Body of pancreas (tissue), 4 donors: ENCODE data around the gene PRKCB.

Source experiments
- POLR2A ChIP-seq, 3 donors: fragments of 450-650 bp; IDR thresholded peaks; one replicate each; pipeline ENCODE4 v1.6.1; 2016; ENCODE audit warnings: antibody characterized with exemption in 3 of 3, mild to moderate bottlenecking in 2 of 3
- TF ChIP-seq, protein P1 (sequence below), 7 experiments: fragments of 450-650 bp in 4 of 7; fragments of 200-600 bp in 3 of 7; sonication (generic) in 3 of 7; IDR thresholded peaks; one replicate each; pipeline ENCODE4 v1.5.1; 2016 to 2019; ENCODE audit warnings: antibody characterized with exemption in 7 of 7

DNA sequence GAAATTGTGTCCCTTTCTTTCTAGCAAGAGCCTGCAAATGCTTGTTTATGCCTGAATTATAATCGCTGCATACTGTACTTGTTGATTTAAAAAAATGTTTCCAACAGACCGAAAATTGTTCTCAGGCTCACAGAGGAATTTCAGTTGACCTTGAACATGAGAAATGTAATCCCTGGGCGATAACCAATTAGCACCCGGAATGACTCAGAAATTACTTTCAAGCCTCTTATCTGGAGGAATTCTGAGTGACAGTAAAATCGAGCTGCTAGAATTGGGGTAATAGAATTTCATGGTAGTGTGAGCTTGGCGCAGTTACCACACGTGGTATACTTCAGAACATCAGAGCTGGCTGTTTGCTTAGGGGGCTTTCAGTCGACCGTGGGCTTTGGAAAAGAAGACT, 281.2 kb downstream of the PRKCB start:
- TF ChIP-seq, protein P1, sequence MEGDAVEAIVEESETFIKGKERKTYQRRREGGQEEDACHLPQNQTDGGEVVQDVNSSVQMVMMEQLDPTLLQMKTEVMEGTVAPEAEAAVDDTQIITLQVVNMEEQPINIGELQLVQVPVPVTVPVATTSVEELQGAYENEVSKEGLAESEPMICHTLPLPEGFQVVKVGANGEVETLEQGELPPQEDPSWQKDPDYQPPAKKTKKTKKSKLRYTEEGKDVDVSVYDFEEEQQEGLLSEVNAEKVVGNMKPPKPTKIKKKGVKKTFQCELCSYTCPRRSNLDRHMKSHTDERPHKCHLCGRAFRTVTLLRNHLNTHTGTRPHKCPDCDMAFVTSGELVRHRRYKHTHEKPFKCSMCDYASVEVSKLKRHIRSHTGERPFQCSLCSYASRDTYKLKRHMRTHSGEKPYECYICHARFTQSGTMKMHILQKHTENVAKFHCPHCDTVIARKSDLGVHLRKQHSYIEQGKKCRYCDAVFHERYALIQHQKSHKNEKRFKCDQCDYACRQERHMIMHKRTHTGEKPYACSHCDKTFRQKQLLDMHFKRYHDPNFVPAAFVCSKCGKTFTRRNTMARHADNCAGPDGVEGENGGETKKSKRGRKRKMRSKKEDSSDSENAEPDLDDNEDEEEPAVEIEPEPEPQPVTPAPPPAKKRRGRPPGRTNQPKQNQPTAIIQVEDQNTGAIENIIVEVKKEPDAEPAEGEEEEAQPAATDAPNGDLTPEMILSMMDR (IDR thresholded peaks at IDR 0.05): no peak
- no peak for TF ChIP-seq POLR2A (IDR thresholded peaks at IDR 0.05)
